ENCODE results near the gene SRSF12. TPM values are rescaled to one million over a fixed set of nuclear protein-coding genes. Genes with fewer than 3 reads are reported as not detected.

SRSF12 gene
- total RNA-seq, 4 donors from 2014 or later, result 0.49 TPM; not detected in 3

DNA sequence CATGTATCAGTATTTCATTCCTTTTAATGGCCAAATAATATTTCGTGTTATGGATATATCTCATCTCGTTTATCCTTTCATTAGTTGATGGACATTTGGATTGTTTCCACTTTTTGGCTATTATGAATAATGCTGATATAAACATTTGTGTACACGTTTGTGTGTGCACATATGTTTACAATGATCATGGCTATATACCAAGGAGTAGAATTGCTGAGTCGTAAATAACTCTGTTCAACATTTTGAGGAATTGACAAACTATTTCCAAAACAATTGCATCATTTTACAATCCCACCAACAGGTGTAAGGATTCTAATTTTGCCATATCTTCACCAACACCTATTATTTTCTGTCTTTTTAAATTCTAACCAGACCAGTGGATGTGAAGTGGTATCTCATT lies 63.7 kb downstream of the SRSF12 start:
- no peak for DNase-seq (ENCODE audit: low spot score in 2 of 2)
- WGBS, 2 donors, result 87 to 88% methylated on average over 4 of the region's 4 CpGs
- no peak overlapping the region for H3K4me3 ChIP-seq (ENCODE audit: low read depth, poor library complexity, severe bottlenecking)
- TF ChIP-seq POLR2A (IDR thresholded peaks at IDR 0.05), result no peak
- TF ChIP-seq, protein P1, sequence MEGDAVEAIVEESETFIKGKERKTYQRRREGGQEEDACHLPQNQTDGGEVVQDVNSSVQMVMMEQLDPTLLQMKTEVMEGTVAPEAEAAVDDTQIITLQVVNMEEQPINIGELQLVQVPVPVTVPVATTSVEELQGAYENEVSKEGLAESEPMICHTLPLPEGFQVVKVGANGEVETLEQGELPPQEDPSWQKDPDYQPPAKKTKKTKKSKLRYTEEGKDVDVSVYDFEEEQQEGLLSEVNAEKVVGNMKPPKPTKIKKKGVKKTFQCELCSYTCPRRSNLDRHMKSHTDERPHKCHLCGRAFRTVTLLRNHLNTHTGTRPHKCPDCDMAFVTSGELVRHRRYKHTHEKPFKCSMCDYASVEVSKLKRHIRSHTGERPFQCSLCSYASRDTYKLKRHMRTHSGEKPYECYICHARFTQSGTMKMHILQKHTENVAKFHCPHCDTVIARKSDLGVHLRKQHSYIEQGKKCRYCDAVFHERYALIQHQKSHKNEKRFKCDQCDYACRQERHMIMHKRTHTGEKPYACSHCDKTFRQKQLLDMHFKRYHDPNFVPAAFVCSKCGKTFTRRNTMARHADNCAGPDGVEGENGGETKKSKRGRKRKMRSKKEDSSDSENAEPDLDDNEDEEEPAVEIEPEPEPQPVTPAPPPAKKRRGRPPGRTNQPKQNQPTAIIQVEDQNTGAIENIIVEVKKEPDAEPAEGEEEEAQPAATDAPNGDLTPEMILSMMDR (IDR thresholded peaks at IDR 0.05), result no peak
- intact Hi-C loops (cut with DNase I; ENCODE audit: low total_unique reads), result no loop called here

DNA sequence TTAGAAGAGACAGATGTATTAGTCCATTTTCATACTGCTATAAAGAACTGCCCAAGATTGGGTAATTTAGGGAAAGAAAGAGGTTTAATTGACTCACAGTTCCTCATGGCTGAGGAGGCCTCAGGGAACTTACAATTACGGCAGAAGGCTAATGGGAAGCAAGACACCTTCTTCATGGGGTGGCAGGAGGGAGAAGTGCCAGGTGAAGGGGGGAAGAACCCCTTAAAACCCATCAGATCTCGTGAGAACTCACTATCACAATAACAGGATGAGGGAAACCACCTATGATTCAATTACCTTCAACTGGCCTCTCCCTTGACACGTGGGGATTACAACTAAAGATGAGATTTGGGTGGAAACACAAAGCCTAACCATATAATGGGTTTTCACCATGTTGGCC lies 66.2 kb downstream of the SRSF12 start:
- no peak for DNase-seq (ENCODE audit: low spot score in 2 of 2)
- TF ChIP-seq, protein P1 (IDR thresholded peaks at IDR 0.05), result no peak
- TF ChIP-seq POLR2A (IDR thresholded peaks at IDR 0.05), result no peak
- 69 to 77% methylated on average over 3 of the region's 3 CpGs for WGBS, 2 donors
- intact Hi-C loops (cut with DNase I; ENCODE audit: low total_unique reads), result no loop called here
- H3K4me3 ChIP-seq (ENCODE audit: low read depth, poor library complexity, severe bottlenecking), result no peak overlapping the region

DNA sequence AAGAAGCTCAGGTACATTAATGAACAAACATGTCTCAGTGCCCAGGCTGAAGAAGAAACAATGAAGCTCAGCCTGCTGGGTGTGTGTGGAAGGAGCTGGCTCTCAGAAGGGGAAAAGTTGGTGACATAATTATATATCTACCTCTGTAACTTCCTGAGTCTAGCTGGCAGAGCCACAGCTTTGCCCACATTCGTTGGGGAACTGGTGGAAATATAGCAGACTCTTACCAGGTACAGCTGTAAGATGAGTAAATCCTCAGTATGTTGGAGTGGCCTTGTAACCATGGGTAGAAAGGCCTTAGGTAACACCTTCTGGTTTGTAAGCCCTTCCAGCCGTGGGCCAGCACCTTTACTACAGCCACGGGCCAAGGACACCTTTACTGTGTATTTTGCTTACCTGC lies 67.2 kb downstream of the SRSF12 start:
- intact Hi-C loops (cut with DNase I; ENCODE audit: low total_unique reads), result no loop called here
- H3K4me3 ChIP-seq (ENCODE audit: low read depth, poor library complexity, severe bottlenecking), result no peak overlapping the region
- 63 to 78% methylated on average over 3 of the region's 3 CpGs for whole genome bisulfite sequencing, 2 donors
- DNase-seq (ENCODE audit: low spot score in 2 of 2), result no peak
- no peak for TF ChIP-seq POLR2A (IDR thresholded peaks at IDR 0.05)

DNA sequence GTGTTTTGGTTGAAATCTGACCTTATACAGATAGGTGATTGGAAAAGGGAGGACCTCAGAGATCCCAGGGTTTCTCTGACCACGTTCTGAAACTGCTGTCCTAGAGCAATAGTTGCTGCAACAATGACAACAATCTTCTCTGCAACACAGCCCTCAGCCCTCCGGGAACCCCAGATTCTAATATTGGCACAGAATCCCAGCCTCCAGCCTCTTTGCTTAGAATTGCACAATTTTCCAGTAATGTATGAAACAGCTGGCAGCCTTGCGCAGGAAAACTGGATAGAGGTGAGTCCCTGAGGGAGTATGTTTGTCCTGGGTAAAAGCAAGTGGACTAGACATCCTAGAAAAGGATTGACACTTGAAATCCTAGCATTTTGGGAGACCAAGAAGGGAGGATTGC lies 67.7 kb downstream of the SRSF12 start:
- WGBS, 2 donors, result 18 to 19% methylated on average over 3 of the region's 3 CpGs
- intact Hi-C loops (cut with DNase I; ENCODE audit: low total_unique reads), result no loop called here

GRCh38 chr6:89048985-89049384 lies 68.9 kb downstream of the SRSF12 start:
- WGBS, 2 donors, result 71 to 92% methylated on average over 1 of the region's 1 CpG
- peak in 1 of 2 donors; percentile 60 for DNase-seq (ENCODE audit: low spot score in 2 of 2)
- TF ChIP-seq, protein P1 (IDR thresholded peaks at IDR 0.05), result no peak
- no peak for TF ChIP-seq POLR2A (IDR thresholded peaks at IDR 0.05)
- intact Hi-C loops (cut with DNase I; ENCODE audit: low total_unique reads), result no loop called here
- H3K4me3 ChIP-seq (ENCODE audit: low read depth, poor library complexity, severe bottlenecking), result no peak overlapping the region

More for the DNA sequence above, 67.7 kb downstream of the SRSF12 start:
- no peak overlapping the region for H3K4me3 ChIP-seq (ENCODE audit: low read depth, poor library complexity, severe bottlenecking)
- DNase-seq (ENCODE audit: low spot score in 2 of 2), result peak; percentile 74 to 88
- TF ChIP-seq, protein P1 (IDR thresholded peaks at IDR 0.05), result no peak
- no peak for TF ChIP-seq POLR2A (IDR thresholded peaks at IDR 0.05)

DNA sequence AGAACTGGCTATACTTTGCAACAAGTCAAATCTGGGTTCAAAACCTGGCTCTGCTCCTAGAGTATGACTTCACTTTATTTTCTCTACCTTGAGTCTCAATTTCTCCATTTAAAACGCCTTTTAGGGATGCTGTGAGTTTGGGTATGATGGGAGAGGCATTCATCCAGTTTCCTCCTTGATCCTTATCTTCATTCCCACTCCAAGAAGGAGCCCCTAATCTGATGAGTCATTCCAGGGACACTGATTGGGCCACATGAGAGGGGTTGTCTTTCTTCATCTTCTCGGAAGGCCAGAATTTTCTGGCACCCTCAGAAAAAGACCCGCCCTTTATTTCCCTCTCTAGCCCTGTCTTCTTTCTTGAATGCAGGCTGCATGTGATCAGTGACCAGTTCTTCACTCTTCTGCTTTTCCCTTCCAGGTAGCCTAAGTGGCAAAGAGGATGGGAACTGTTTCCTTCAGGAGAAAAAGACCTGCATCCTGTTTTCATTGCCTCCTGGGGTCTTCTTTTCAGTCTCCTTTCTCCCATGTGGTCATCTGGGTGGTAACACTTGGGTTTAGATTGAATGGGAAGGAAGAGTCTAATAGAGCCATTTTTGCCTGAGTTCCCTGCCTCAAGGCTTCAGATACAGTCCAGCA lies 69.5 kb downstream of the SRSF12 start:
- intact Hi-C loops (cut with DNase I; ENCODE audit: low total_unique reads), result no loop called here
- TF ChIP-seq, protein P1 (IDR thresholded peaks at IDR 0.05), result no peak
- TF ChIP-seq POLR2A (IDR thresholded peaks at IDR 0.05), result no peak
- DNase-seq (ENCODE audit: low spot score in 2 of 2), result peak in 1 of 2 donors; percentile 32
- no peak overlapping the region for H3K4me3 ChIP-seq (ENCODE audit: low read depth, poor library complexity, severe bottlenecking)
- WGBS, 2 donors, result 75 to 85% methylated on average over 3 of the region's 3 CpGs

Data from lower leg skin (tissue), 4 donors.